Heart left ventricle (tissue), 16 donors: ENCODE measurements around the gene KRTAP2-1. TPM values are rescaled to one million over a fixed set of nuclear protein-coding genes. Genes with fewer than 3 reads are reported as not detected.
"Not testable (repeated sequence)": the region's sequence is repeated elsewhere in the genome, so short reads cannot be mapped to it uniquely, and the experiment has no call there.

Experiments used
- ATAC-seq, 4 donors: fragments of 200-7000 bp; cut with Tn5 transposase; one replicate each; pipeline ENCODE4 v1.9.1; 2020 to 2022; ENCODE audit warnings: moderate library complexity in 4 of 4, mild to moderate bottlenecking in 3 of 4, moderate number of reproducible peaks in 1 of 4
- DNase-seq, 5 donors: peaks; one replicate each; pipeline ENCODE4 v3.0.0-alpha.2; 2020
- H3K27ac ChIP-seq, 12 donors: fragments of 200-600 bp; sonication (generic) in 4 of 12; one replicate each; pipeline versions ENCODE4 v1.5.0 to v1.8.0; 2016 to 2022; ENCODE audit warnings: mild to moderate bottlenecking in 2 of 12
- H3K27me3 ChIP-seq, 9 donors: fragments of 200-600 bp; sonication (generic) in 2 of 9; one replicate each; pipeline versions ENCODE4 v1.5.1 to v1.8.0; 2016 to 2022; ENCODE audit warnings: mild to moderate bottlenecking in 3 of 9
- H3K36me3 ChIP-seq, 9 donors: fragments of 200-600 bp; sonication (generic) in 2 of 9; one replicate each; pipeline versions ENCODE4 v1.5.0 to v1.8.0; 2018 to 2022; ENCODE audit warnings: mild to moderate bottlenecking in 2 of 9
- H3K4me1 ChIP-seq, 12 donors: fragments of 200-600 bp; sonication (generic) in 4 of 12; one replicate each; pipeline versions ENCODE4 v1.5.0 to v1.8.0; 2016 to 2022; ENCODE audit warnings: mild to moderate bottlenecking in 3 of 12
- H3K4me3 ChIP-seq, 12 donors: fragments of 200-600 bp; sonication (generic) in 4 of 12; one replicate each; pipeline versions ENCODE4 v1.5.0 to v1.8.0; 2017 to 2022; ENCODE audit warnings: mild to moderate bottlenecking in 9 of 12, moderate library complexity in 4 of 12
- H3K9me3 ChIP-seq, 12 donors: fragments of 200-600 bp; sonication (generic) in 4 of 12; one replicate each; pipeline versions ENCODE4 v1.5.0 to v1.8.0; 2016 to 2022; ENCODE audit warnings: mild to moderate bottlenecking in 1 of 12
- POLR2A ChIP-seq, 2 donors: fragments of 450-650 bp; IDR thresholded peaks; one replicate each; pipeline ENCODE4 v1.6.1; 2017; ENCODE audit warnings: antibody characterized with exemption in 2 of 2, mild to moderate bottlenecking in 2 of 2, moderate library complexity in 2 of 2
- WGBS, 4 donors: extraction: QIAGEN DNeasy Blood & Tissue Kit in 2 of 4; methylation state at CpG; one replicate each; pipeline versions ENCODE4 v1.1.5 to v1.1.7; 2013 to 2018; 5-methylcytosine and 5-hydroxymethylcytosine counted together
- intact Hi-C, 10 donors: fragments of 100-400 bp; cut with DNase I; formaldehyde crosslinking; loops; one replicate each; pipeline versions ENCODE4 v1.11.1 to v1.14.2; 2022
- polyA plus RNA-seq, 2 donors: library from polyadenylated mRNA; stranded (reverse); fragments of 200-250 nt; gene quantifications; one replicate each; pipeline ENCODE4 v1.2.3, GENCODE V29; 2013
- total RNA-seq, 9 donors: library from RNA; depleted of rRNA in 2 of 9; stranded (reverse); fragments of >200 nt in 2 of 9; fragmentation: NEBNext Ultra II Directional in 3 of 9; extraction: Animal tissue kit (Norgen Biotek cat#: 25700) in 3 of 9; gene quantifications; one replicate each; pipeline versions ENCODE4 v1.1.0 to v1.2.4, GENCODE V29; 2016 to 2023
- TF ChIP-seq, protein P1 (sequence below), 12 donors: fragments of 200-600 bp; sonication (generic) in 4 of 12; IDR thresholded peaks; one replicate each; pipeline versions ENCODE4 v1.5.0 to v1.8.0; 2018 to 2022; ENCODE audit warnings: antibody characterized with exemption in 12 of 12, mild to moderate bottlenecking in 5 of 12
- donor health status: ischemic (EF 13 %, LVEDD 7.1; RV severe dilation, severe dysfunction).
- donor health status: healthy with polysubstance abuse.
- donor health status: DM: no; HTN: yes; CAD: no.
- donor health status: DM: no; HTN: no; CAD: no.
- donor health status: ischemic (EF 25% LVEDD 6.9; RV normal size, moderate dysfunction).
- donor health status: ischemic (EF 25% LVEDD 5.7; RV mildly dilated, moderate dysfunction).
- donor health status: healthy.
- donor health status: DM: yes; HTN: yes; CAD: no.
- donor health status: ischemic (EF 35%, LVEDD 5.7; RV mildly dilated, moderate dysfunction).
- donor health status: nonischemic (EF 11% LVEDD 7.7; RV severe dilation, severe dysfunction).
- donor health status: DM: yes; HTN: yes; CAD: no.
- donor health status: PGD.
- donor health status: ischemic (EF 29% LVEDD 5.4; RV normal size, mild dysfunction).
- donor health status: nonischemic (EF 23%, LVEDD 6.1; RV moderate dilation, normal function).

KRTAP2-1 gene
- total and polyA plus RNA-seq, 11 donors: not detected

DNA sequence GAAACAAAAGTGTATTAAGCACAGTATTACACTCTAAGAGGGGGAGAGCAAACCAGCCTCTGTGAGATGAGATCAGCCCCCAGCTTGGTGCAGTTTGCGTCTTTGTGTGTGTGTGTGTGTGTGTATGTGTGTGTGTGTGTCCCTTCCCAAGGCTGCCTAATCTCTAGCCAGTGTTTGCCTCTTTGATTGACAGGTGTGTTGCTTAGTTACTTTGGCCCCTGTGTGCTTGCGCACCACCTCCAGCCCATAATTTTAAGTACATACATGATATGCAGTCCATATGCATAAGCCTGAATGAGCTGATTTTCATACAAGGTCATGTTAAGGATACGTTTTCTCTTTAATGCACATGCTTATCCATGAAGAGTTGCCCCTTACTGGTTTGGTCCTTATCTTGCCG is 45.3 kb downstream of the KRTAP2-1 start:
- intact Hi-C loops: no loop called here
- no peak for TF ChIP-seq POLR2A (IDR thresholded peaks at IDR 0.05)
- TF ChIP-seq, protein P1, sequence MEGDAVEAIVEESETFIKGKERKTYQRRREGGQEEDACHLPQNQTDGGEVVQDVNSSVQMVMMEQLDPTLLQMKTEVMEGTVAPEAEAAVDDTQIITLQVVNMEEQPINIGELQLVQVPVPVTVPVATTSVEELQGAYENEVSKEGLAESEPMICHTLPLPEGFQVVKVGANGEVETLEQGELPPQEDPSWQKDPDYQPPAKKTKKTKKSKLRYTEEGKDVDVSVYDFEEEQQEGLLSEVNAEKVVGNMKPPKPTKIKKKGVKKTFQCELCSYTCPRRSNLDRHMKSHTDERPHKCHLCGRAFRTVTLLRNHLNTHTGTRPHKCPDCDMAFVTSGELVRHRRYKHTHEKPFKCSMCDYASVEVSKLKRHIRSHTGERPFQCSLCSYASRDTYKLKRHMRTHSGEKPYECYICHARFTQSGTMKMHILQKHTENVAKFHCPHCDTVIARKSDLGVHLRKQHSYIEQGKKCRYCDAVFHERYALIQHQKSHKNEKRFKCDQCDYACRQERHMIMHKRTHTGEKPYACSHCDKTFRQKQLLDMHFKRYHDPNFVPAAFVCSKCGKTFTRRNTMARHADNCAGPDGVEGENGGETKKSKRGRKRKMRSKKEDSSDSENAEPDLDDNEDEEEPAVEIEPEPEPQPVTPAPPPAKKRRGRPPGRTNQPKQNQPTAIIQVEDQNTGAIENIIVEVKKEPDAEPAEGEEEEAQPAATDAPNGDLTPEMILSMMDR (IDR thresholded peaks at IDR 0.05): no peak
- H3K4me1 ChIP-seq: no peaks in the 10 kb centered on the region
- DNase-seq (no peak), ATAC-seq (no peak)
- H3K27ac ChIP-seq: no peak overlapping the region
- WGBS, 4 donors: 68 to 76% (median 72%) methylated on average over 4 of the region's 4 CpGs
- no peak overlapping the region for H3K4me3 ChIP-seq
- H3K9me3 ChIP-seq: no peaks in the 10 kb centered on the region
- H3K36me3 ChIP-seq: no peaks in the 10 kb centered on the region
- peaks cover 0 to 21% (median 5%) of the 10 kb centered on the region in 9 donors for H3K27me3 ChIP-seq

DNA sequence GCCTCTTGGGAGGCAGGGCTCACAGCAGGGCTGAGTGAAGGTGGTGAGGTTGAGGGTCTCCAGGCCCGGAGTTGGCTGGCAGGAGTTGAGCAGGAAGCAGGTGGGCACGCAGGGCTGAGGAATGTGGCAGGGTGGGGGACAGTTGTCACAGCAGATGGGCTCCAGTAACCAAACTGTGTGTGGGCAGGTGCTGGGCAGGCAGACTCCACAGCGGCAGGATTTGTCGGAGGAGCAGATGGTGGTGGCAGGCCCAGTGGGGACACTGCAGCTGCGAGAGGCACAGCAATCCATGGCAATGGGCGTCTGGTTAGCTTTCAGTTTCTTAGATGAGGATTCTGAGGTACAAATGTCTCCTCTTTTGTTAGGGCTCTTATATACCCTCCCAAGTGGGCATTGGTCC is 47.6 kb downstream of the KRTAP2-1 start, which contains the start of gene KRTAP3-2:
KRTAP3-2 (minus strand) TSS at position 344 of the 400 bp plus-strand sequence; CDS start at position 291, 53 bp downstream.
- DNase-seq, H3K4me3 ChIP-seq, intact Hi-C loops, H3K4me1 ChIP-seq, H3K27ac ChIP-seq, H3K36me3 ChIP-seq, H3K9me3 ChIP-seq, ATAC-seq: not testable (repeated sequence)
- peaks cover 0 to 41% (median 8%) of the 10 kb centered on the region in 9 donors for H3K27me3 ChIP-seq
- WGBS, 4 donors: 70 to 86% (median 72%) methylated on average over 6 of the region's 6 CpGs

DNA sequence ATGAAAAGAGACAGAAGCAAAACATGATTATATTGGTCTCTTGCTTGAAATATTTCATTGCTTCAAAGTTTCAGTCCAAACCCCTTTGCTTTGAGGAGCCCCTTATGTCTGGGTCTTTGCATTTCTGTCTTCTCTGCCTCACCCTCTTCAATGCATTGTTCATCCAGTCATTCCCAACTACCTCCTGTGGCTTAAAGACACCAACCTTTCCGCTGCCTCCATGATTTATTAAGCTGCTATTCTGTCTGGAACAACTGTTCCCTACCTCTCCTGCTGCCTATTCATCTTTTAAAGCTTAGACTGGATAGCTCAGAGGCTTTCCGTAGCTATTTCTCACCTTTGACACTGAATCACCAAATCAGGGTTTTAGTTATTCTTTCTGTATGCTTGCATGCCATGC is 49.8 kb downstream of the KRTAP2-1 start:
- 74 to 80% (median 77%) methylated on average over 2 of the region's 2 CpGs for WGBS, 4 donors
- ATAC-seq: no peak
- peaks cover 0 to 46% (median 12%) of the 10 kb centered on the region in 9 donors for H3K27me3 ChIP-seq
- no peaks in the 10 kb centered on the region for H3K36me3 ChIP-seq
- no peak overlapping the region for H3K27ac ChIP-seq
- no peaks in the 10 kb centered on the region for H3K4me1 ChIP-seq
- DNase-seq: no peak
- TF ChIP-seq POLR2A (IDR thresholded peaks at IDR 0.05): no peak
- TF ChIP-seq, protein P1 (IDR thresholded peaks at IDR 0.05): no peak
- no peak overlapping the region for H3K4me3 ChIP-seq
- H3K9me3 ChIP-seq: no peaks in the 10 kb centered on the region
- intact Hi-C loops: no loop called here

DNA sequence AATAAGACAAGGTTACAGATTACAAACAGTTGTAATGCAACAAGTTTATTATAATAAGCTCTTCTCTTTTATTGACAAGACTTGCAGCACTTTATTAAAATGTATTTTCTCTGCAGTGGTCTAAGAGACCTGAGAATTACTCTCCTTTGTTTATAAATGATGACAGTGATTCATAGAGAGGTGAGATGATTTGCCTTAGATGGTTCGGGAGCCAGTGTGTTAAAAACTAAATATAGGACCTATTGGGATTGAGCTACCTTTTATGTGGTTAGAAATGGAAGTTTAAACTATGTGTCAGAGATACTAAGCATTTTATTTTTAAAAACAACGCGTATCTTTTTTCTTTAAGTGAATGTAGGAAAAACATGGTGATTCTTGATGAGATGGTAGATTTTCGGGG is 50.3 kb downstream of the KRTAP2-1 start:
- no peak for ATAC-seq

More for the DNA sequence above, 50.3 kb downstream of the KRTAP2-1 start:
- no peak for DNase-seq
- Histone ChIP-seq H3K4me1 (no peaks in the 10 kb centered on the region), H3K36me3 (no peaks in the 10 kb centered on the region), H3K27me3 (peaks cover 0 to 46% (median 12%) of the 10 kb centered on the region in 9 donors), H3K27ac (no peak overlapping the region), H3K9me3 (no peaks in the 10 kb centered on the region), H3K4me3 (no peak overlapping the region)
- 79 to 87% (median 84%) methylated on average over 4 of the region's 4 CpGs for WGBS, 4 donors
- intact Hi-C loops: no loop called here
- TF ChIP-seq, protein P1 (IDR thresholded peaks at IDR 0.05): no peak
- no peak for TF ChIP-seq POLR2A (IDR thresholded peaks at IDR 0.05)

Other genes starting within 250 kb of the KRTAP2-1 start
Only the 30 nearest of the 37 such genes appear.
- not detected for gene KRT12, start 180.1 kb downstream of the KRTAP2-1 start, total RNA-seq
- not detected for gene KRT12, start 180.1 kb downstream of the KRTAP2-1 start, polyA plus RNA-seq
- gene KRT20, start 162.1 kb downstream of the KRTAP2-1 start, total RNA-seq: not detected
- gene KRT20, start 162.1 kb downstream of the KRTAP2-1 start, polyA plus RNA-seq: under 1 TPM in 1 of 2 donors, not detected in 1; 0.12 TPM
- under 1 TPM in 1 of 9 donors, not detected in 8; 0.16 TPM for gene KRT23, start 109.7 kb downstream of the KRTAP2-1 start, total RNA-seq
- not detected for gene KRT23, start 109.7 kb downstream of the KRTAP2-1 start, polyA plus RNA-seq
- gene KRT39, start 80.4 kb downstream of the KRTAP2-1 start, total RNA-seq: not detected
- not detected for gene KRT39, start 80.4 kb downstream of the KRTAP2-1 start, polyA plus RNA-seq
- gene KRT40, start 63.0 kb downstream of the KRTAP2-1 start, total RNA-seq: not detected
- gene KRT40, start 63.0 kb downstream of the KRTAP2-1 start, polyA plus RNA-seq: not detected
- not detected for gene KRTAP3-3, start 53.2 kb downstream of the KRTAP2-1 start, total RNA-seq
- gene KRTAP3-3, start 53.2 kb downstream of the KRTAP2-1 start, polyA plus RNA-seq: not detected
- gene KRTAP3-2, start 47.4 kb downstream of the KRTAP2-1 start, total RNA-seq: not detected
- gene KRTAP3-2, start 47.4 kb downstream of the KRTAP2-1 start, polyA plus RNA-seq: not detected
- not detected for gene KRTAP3-1, start 38.2 kb downstream of the KRTAP2-1 start, total RNA-seq
- gene KRTAP3-1, start 38.2 kb downstream of the KRTAP2-1 start, polyA plus RNA-seq: not detected
- gene KRTAP1-5, start 20.1 kb downstream of the KRTAP2-1 start, total RNA-seq: not detected
- gene KRTAP1-5, start 20.1 kb downstream of the KRTAP2-1 start, polyA plus RNA-seq: not detected
- gene KRTAP1-4, start 17.1 kb downstream of the KRTAP2-1 start, total RNA-seq: not detected
- gene KRTAP1-4, start 17.1 kb downstream of the KRTAP2-1 start, polyA plus RNA-seq: not detected
- gene KRTAP1-3, start 12.4 kb downstream of the KRTAP2-1 start, total RNA-seq: not detected
- gene KRTAP1-3, start 12.4 kb downstream of the KRTAP2-1 start, polyA plus RNA-seq: not detected
- not detected for gene KRTAP1-1, start 5.9 kb downstream of the KRTAP2-1 start, total RNA-seq
- not detected for gene KRTAP1-1, start 5.9 kb downstream of the KRTAP2-1 start, polyA plus RNA-seq
- gene KRTAP2-2, start 7.9 kb upstream of the KRTAP2-1 start, total RNA-seq: not detected
- not detected for gene KRTAP2-2, start 7.9 kb upstream of the KRTAP2-1 start, polyA plus RNA-seq
- gene KRTAP2-3, start 12.8 kb upstream of the KRTAP2-1 start, total RNA-seq: not detected
- gene KRTAP2-3, start 12.8 kb upstream of the KRTAP2-1 start, polyA plus RNA-seq: not detected
- gene KRTAP2-4, start 18.6 kb upstream of the KRTAP2-1 start, total RNA-seq: not detected
- not detected for gene KRTAP2-4, start 18.6 kb upstream of the KRTAP2-1 start, polyA plus RNA-seq
- gene KRTAP4-7, start 36.8 kb upstream of the KRTAP2-1 start, total RNA-seq: not detected
- not detected for gene KRTAP4-7, start 36.8 kb upstream of the KRTAP2-1 start, polyA plus RNA-seq
- not detected for gene KRTAP4-8, start 50.8 kb upstream of the KRTAP2-1 start, total RNA-seq
- gene KRTAP4-8, start 50.8 kb upstream of the KRTAP2-1 start, polyA plus RNA-seq: not detected
- gene KRTAP4-16, start 54.9 kb upstream of the KRTAP2-1 start, total RNA-seq: not detected
- not detected for gene KRTAP4-16, start 54.9 kb upstream of the KRTAP2-1 start, polyA plus RNA-seq
- not detected for gene KRTAP4-9, start 58.1 kb upstream of the KRTAP2-1 start, total RNA-seq
- not detected for gene KRTAP4-9, start 58.1 kb upstream of the KRTAP2-1 start, polyA plus RNA-seq
- not detected for gene KRTAP4-11, start 71.1 kb upstream of the KRTAP2-1 start, total RNA-seq
- not detected for gene KRTAP4-11, start 71.1 kb upstream of the KRTAP2-1 start, polyA plus RNA-seq
- not detected for gene KRTAP4-12, start 76.9 kb upstream of the KRTAP2-1 start, total RNA-seq
- not detected for gene KRTAP4-12, start 76.9 kb upstream of the KRTAP2-1 start, polyA plus RNA-seq
- gene KRTAP4-6, start 93.2 kb upstream of the KRTAP2-1 start, total RNA-seq: not detected
- not detected for gene KRTAP4-6, start 93.2 kb upstream of the KRTAP2-1 start, polyA plus RNA-seq
- gene KRTAP4-5, start 102.5 kb upstream of the KRTAP2-1 start, total RNA-seq: not detected
- gene KRTAP4-5, start 102.5 kb upstream of the KRTAP2-1 start, polyA plus RNA-seq: not detected
- gene KRTAP4-4, start 113.4 kb upstream of the KRTAP2-1 start, total RNA-seq: not detected
- gene KRTAP4-4, start 113.4 kb upstream of the KRTAP2-1 start, polyA plus RNA-seq: not detected
- gene KRTAP4-3, start 120.9 kb upstream of the KRTAP2-1 start, total RNA-seq: not detected
- not detected for gene KRTAP4-3, start 120.9 kb upstream of the KRTAP2-1 start, polyA plus RNA-seq
- not detected for gene KRTAP4-2, start 130.9 kb upstream of the KRTAP2-1 start, total RNA-seq
- not detected for gene KRTAP4-2, start 130.9 kb upstream of the KRTAP2-1 start, polyA plus RNA-seq
- not detected for gene KRTAP4-1, start 137.6 kb upstream of the KRTAP2-1 start, total RNA-seq
- gene KRTAP4-1, start 137.6 kb upstream of the KRTAP2-1 start, polyA plus RNA-seq: not detected
- gene KRTAP9-1, start 142.6 kb upstream of the KRTAP2-1 start, total RNA-seq: not detected
- gene KRTAP9-1, start 142.6 kb upstream of the KRTAP2-1 start, polyA plus RNA-seq: not detected
- gene KRTAP9-2, start 179.3 kb upstream of the KRTAP2-1 start, total RNA-seq: not detected
- not detected for gene KRTAP9-2, start 179.3 kb upstream of the KRTAP2-1 start, polyA plus RNA-seq
- gene KRTAP9-3, start 185.1 kb upstream of the KRTAP2-1 start, total RNA-seq: not detected
- not detected for gene KRTAP9-3, start 185.1 kb upstream of the KRTAP2-1 start, polyA plus RNA-seq